Measurements from ENCODE around the gene ZNF428. TPM values are rescaled to one million over a fixed set of nuclear protein-coding genes. Genes with fewer than 3 reads are reported as not detected.

The ZNF428 gene
- total and polyA plus RNA-seq, 10 donors: 19.9 to 54.7 (median 27.7) TPM

DNA sequence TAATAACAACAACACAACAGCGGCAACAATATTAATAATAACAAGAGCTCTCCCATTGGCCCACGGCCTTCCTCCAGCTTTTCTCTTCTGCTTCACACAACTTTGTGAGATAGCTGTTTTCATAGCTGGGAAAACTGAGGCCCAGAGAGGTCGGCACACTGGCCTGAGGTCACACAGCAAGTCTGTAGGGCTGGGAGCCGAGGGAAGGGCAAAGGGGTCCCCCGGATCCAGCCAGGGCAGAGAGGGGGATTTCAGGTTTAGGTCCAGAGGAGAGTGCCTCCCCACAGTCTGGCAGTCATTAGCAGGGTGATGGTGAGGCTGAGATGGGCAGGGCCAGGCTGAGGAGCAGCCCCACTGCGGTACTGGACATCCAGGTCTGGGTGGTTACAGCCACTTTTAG, 29.2 kb upstream of the ZNF428 start:
- intact Hi-C loops (cut with DNase I; ENCODE audit: low total_unique reads): no loop called here
- 88 to 95% (median 93%) methylated on average over 6 of the region's 6 CpGs for WGBS, 5 donors
- DNase-seq: no peak
- H3K4me1 ChIP-seq: peaks cover 0 to 11% (median 5%) of the 10 kb centered on the region in 6 donors
- peaks cover 0 to 5% (median 0%) of the 10 kb centered on the region in 8 donors for H3K9me3 ChIP-seq
- H3K36me3 ChIP-seq: peaks cover 0 to 81% (median 32%) of the 10 kb centered on the region in 6 donors
- TF ChIP-seq POLR2A (IDR thresholded peaks at IDR 0.05): no peak
- no peak for TF ChIP-seq POLR2AphosphoS5 (IDR thresholded peaks at IDR 0.05)
- TF ChIP-seq, protein P1, sequence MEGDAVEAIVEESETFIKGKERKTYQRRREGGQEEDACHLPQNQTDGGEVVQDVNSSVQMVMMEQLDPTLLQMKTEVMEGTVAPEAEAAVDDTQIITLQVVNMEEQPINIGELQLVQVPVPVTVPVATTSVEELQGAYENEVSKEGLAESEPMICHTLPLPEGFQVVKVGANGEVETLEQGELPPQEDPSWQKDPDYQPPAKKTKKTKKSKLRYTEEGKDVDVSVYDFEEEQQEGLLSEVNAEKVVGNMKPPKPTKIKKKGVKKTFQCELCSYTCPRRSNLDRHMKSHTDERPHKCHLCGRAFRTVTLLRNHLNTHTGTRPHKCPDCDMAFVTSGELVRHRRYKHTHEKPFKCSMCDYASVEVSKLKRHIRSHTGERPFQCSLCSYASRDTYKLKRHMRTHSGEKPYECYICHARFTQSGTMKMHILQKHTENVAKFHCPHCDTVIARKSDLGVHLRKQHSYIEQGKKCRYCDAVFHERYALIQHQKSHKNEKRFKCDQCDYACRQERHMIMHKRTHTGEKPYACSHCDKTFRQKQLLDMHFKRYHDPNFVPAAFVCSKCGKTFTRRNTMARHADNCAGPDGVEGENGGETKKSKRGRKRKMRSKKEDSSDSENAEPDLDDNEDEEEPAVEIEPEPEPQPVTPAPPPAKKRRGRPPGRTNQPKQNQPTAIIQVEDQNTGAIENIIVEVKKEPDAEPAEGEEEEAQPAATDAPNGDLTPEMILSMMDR (IDR thresholded peaks at IDR 0.05 in 8 of 11, conservative IDR thresholded peaks at IDR 0.05 in 3 of 11): no peak
- no peaks in the 10 kb centered on the region for H3K27me3 ChIP-seq (replicated peaks in 1 of 7)
- no peak overlapping the region for H3K27ac ChIP-seq
- no peak overlapping the region for H3K4me3 ChIP-seq

DNA sequence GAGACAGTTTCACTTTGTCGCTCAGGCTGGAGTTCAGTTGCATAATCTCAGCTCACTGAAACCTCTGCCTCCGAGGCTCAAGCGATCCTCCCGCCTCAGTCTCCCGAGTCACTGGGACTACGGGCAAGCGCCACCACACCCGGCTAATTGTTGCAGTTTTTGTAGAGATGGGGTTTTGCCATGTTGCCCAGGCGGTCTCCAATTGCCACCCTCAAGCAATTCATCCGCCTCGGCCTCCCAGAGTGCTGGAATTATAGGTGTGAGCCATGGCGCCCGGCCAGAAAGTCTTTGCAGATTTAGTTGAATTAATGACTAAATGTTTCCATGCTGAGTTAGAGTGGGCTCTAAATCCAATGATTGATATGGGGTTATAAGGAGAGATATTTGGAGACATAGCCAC, 24.8 kb upstream of the ZNF428 start:
- Histone ChIP-seq H3K27ac (no peak overlapping the region), H3K9me3 (peaks cover 0 to 5% (median 0%) of the 10 kb centered on the region in 8 donors), H3K36me3 (peaks cover 0 to 36% (median 12%) of the 10 kb centered on the region in 6 donors), H3K4me1 (peaks cover 0 to 12% (median 9%) of the 10 kb centered on the region in 6 donors), H3K4me3 (no peak overlapping the region), H3K27me3 (replicated peaks in 1 of 7) (peaks cover 0 to 26% (median 9%) of the 10 kb centered on the region in 7 donors)
- no peak for TF ChIP-seq POLR2A (IDR thresholded peaks at IDR 0.05)
- WGBS, 5 donors: 79 to 90% (median 85%) methylated on average over 13 of the region's 13 CpGs
- no peak for DNase-seq
- intact Hi-C loops (cut with DNase I; ENCODE audit: low total_unique reads): no loop called here

DNA sequence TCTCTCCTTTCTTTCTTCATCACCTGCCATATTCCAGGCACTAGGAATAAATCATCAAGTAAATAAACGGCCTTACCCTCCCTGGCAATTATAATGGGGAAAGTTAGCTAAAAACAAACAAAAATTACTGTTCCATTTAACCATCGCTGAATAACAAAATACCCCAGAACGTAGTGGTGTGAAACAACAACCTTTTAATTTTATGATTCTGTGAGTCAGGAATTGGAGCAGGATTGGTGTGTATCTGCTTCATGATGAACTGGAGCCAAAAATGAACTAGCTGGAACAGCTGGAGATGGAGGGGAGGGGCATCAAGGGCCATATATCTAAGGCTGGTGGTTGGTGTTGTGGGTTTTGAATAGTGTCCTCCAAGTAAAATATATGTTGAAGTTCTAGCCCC, 23.9 kb upstream of the ZNF428 start:
- no peak overlapping the region for H3K27ac ChIP-seq
- H3K9me3 ChIP-seq: peaks cover 0 to 5% (median 0%) of the 10 kb centered on the region in 8 donors
- peaks cover 0 to 28% (median 4%) of the 10 kb centered on the region in 6 donors for H3K36me3 ChIP-seq
- intact Hi-C loops (cut with DNase I; ENCODE audit: low total_unique reads): no loop called here
- H3K4me3 ChIP-seq: no peak overlapping the region
- peaks cover 0 to 34% (median 9%) of the 10 kb centered on the region in 7 donors for H3K27me3 ChIP-seq (replicated peaks in 1 of 7)
- 75 to 82% (median 80%) methylated on average over 3 of the region's 3 CpGs for WGBS, 5 donors
- TF ChIP-seq POLR2AphosphoS5 (IDR thresholded peaks at IDR 0.05) (no peak), POLR2A (IDR thresholded peaks at IDR 0.05) (no peak)
- TF ChIP-seq, protein P1 (IDR thresholded peaks at IDR 0.05 in 8 of 11, conservative IDR thresholded peaks at IDR 0.05 in 3 of 11): no peak
- peaks cover 0 to 21% (median 16%) of the 10 kb centered on the region in 6 donors for H3K4me1 ChIP-seq
- DNase-seq: no peak

DNA sequence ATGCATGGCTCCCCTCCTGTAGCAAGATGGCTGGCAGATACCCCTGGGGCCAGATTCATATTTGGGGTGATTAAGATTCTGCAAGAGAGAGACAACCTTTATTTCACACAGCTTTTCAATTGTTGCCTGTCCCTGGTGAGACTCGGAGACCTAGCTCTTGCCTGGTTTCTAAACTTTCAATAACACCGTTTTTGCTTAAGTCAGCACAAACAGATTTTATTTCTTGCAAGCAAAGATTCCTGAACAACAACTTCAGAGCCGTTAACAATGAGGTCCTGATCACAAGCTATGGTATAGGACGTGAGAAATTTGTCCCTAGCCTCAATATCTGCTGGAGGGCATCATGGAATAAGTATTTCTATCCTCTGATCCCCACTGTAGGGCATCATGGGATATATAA, 23.1 kb upstream of the ZNF428 start:
- no peak overlapping the region for H3K27ac ChIP-seq
- peaks cover 0 to 21% (median 16%) of the 10 kb centered on the region in 6 donors for H3K4me1 ChIP-seq
- H3K4me3 ChIP-seq: no peak overlapping the region
- TF ChIP-seq POLR2AphosphoS5 (IDR thresholded peaks at IDR 0.05) (no peak), POLR2A (IDR thresholded peaks at IDR 0.05) (no peak)
- intact Hi-C loops (cut with DNase I; ENCODE audit: low total_unique reads): no loop called here
- peaks cover 0 to 20% (median 0%) of the 10 kb centered on the region in 6 donors for H3K36me3 ChIP-seq
- peaks cover 0 to 5% (median 0%) of the 10 kb centered on the region in 8 donors for H3K9me3 ChIP-seq
- no peak for DNase-seq
- WGBS, 5 donors: 74 to 89% (median 86%) methylated on average over 4 of the region's 4 CpGs
- peaks cover 0 to 42% (median 9%) of the 10 kb centered on the region in 7 donors for H3K27me3 ChIP-seq (replicated peaks in 1 of 7)

DNA sequence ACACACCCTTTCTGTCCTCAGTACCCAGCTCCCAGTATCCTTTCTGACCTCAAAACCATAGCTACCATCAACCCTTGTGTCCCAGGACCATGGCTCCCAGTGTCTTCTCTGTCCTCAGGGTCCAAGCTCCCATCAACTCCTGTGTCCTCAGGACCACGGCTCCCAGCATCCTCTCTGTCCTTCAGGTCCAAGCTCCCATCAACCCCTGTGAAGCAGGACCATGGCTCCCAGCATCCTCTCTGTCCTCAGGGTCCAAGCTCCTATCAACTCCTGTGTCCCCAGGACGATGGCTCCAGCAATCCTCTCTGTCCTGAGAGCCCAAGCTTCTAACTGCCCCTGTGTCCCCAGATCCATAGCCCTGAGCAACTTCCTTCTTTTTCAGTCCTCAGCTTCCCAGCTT, 21.9 kb upstream of the ZNF428 start:
- Histone ChIP-seq H3K9me3 (peaks cover 0 to 5% (median 0%) of the 10 kb centered on the region in 8 donors), H3K4me3 (no peak overlapping the region), H3K36me3 (peaks cover 0 to 8% (median 0%) of the 10 kb centered on the region in 6 donors), H3K27me3 (replicated peaks in 1 of 7) (peaks cover 0 to 54% (median 9%) of the 10 kb centered on the region in 7 donors), H3K4me1 (peaks cover 0 to 21% (median 16%) of the 10 kb centered on the region in 6 donors), H3K27ac (no peak overlapping the region)
- intact Hi-C loops (cut with DNase I; ENCODE audit: low total_unique reads): no loop called here
- TF ChIP-seq, protein P1 (IDR thresholded peaks at IDR 0.05 in 8 of 11, conservative IDR thresholded peaks at IDR 0.05 in 3 of 11): no peak
- TF ChIP-seq POLR2AphosphoS5 (IDR thresholded peaks at IDR 0.05) (no peak), POLR2A (IDR thresholded peaks at IDR 0.05) (no peak)
- 56 to 90% (median 82%) methylated on average over 2 of the region's 2 CpGs for WGBS, 5 donors
- no peak for DNase-seq

Data from spleen (tissue), 11 donors.